GM10266 (cell line): ENCODE data around the gene ETV3L.

Experiments
- DNase-seq: peaks from one replicate; pipeline ENCODE4 v3.0.0; 2012; ENCODE audit errors: extremely low spot score
- CTCF ChIP-seq: IDR thresholded peaks from 2 replicates; pipeline ENCODE4 v1.5.1; 2012; ENCODE audit warnings: mild to moderate bottlenecking, low read depth; ENCODE audit not compliant: control insufficient read depth, insufficient read depth; ENCODE audit errors: missing control alignments

Gene ETV3L

GRCh38 chr1:157132111-157132510, 32.5 kb upstream of the ETV3L start:
- TF ChIP-seq CTCF = no peak
- no peak for DNase-seq

GRCh38 chr1:157131281-157131680, 31.7 kb upstream of the ETV3L start:
- no peak for TF ChIP-seq CTCF
- no peak for DNase-seq

GRCh38 chr1:157124855-157125254, 25.2 kb upstream of the ETV3L start:
- TF ChIP-seq CTCF = peak; percentile 3
- DNase-seq = no peak

GRCh38 chr1:157119448-157119847, 19.8 kb upstream of the ETV3L start:
- no peak for DNase-seq
- no peak for TF ChIP-seq CTCF

- no peak for DNase-seq
- TF ChIP-seq CTCF = no peak
These were observed 19.4 kb upstream of the ETV3L start for GRCh38 chr1:157119008-157119407.

GRCh38 chr1:157117527-157118057, 18.0 kb upstream of the ETV3L start:
- DNase-seq = peak; percentile 47
- no peak for TF ChIP-seq CTCF

GRCh38 chr1:157116737-157117103, 17.1 kb upstream of the ETV3L start:
- DNase-seq = no peak
- TF ChIP-seq CTCF = no peak
